Measurements from ENCODE around the gene NSFL1C. TPM values are rescaled to one million over a fixed set of nuclear protein-coding genes. Genes with fewer than 3 reads are reported as not detected.

Gene NSFL1C
- total and polyA plus RNA-seq, 2 of the 4 experiments (the other 2 are of a cell fraction): 33.0 to 40.3 TPM

DNA sequence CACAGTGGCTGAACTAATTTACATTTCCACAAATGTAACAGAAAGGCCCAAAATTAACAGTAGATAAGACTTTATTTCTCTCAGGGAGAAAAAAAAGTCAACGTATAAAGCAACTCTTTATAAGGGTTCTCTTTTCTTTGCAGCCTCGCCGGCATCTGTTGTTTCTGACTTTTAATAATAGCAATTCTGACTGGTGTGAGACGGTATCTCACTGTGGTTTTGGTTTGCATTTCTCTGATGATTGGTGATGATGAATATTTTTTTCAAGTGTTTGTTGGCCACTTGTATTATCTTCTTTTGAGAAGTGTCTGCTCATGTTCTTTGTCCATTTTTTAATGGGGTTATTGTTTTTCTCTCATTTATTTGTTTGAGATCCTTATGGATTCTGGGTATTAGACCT lies 46.6 kb downstream of the NSFL1C start:
- H2BK20ac ChIP-seq (ENCODE audit: low read depth, low read length): no peak overlapping the region
- H3K14ac ChIP-seq (replicated peaks; ENCODE audit: low read depth, low read length): no peak overlapping the region
- no peak overlapping the region for H2AK9ac ChIP-seq (replicated peaks; ENCODE audit: low read depth, low read length, poor library complexity)
- ATAC-seq (ENCODE audit: low read depth) (no peak), DNase-seq (no peak)
- no peak overlapping the region for H4K91ac ChIP-seq (ENCODE audit: insufficient read depth, low read depth, low read length)
- CTCF ChIA-PET: no interaction called here
- no CpG with 5 or more reads among the region's 4 CpGs for WGBS, 2 experiments (ENCODE audit: extremely low coverage in 2 of 2, insufficient read length in 1 of 2)
- H3K56ac ChIP-seq (ENCODE audit: extremely low read depth, insufficient read depth, low read length): no peak overlapping the region
- TF ChIP-seq, protein P1, sequence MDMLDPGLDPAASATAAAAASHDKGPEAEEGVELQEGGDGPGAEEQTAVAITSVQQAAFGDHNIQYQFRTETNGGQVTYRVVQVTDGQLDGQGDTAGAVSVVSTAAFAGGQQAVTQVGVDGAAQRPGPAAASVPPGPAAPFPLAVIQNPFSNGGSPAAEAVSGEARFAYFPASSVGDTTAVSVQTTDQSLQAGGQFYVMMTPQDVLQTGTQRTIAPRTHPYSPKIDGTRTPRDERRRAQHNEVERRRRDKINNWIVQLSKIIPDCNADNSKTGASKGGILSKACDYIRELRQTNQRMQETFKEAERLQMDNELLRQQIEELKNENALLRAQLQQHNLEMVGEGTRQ (IDR thresholded peaks at IDR 0.05; ENCODE audit: low read depth, low read length): no peak
- TF ChIP-seq SMC3 (IDR thresholded peaks at IDR 0.05; ENCODE audit: low read depth, low read length): no peak
- no peak for TF ChIP-seq RAD21 (IDR thresholded peaks at IDR 0.05; ENCODE audit: low read length)
- TF ChIP-seq FOS (IDR thresholded peaks at IDR 0.05; ENCODE audit: low read depth, low read length): no peak
- TF ChIP-seq BHLHE40 (IDR thresholded peaks at IDR 0.05; ENCODE audit: low read depth, low read length): no peak
- TF ChIP-seq POLR2A (IDR thresholded peaks at IDR 0.05; ENCODE audit: low read depth, low read length): no peak
- no peak for TF ChIP-seq MAZ (IDR thresholded peaks at IDR 0.05; ENCODE audit: borderline replicate concordance, low read depth, low read length)
- no peak for TF ChIP-seq MXI1 (IDR thresholded peaks at IDR 0.05; ENCODE audit: borderline replicate concordance, low read depth, low read length)
- no peak for TF ChIP-seq RCOR1 (IDR thresholded peaks at IDR 0.05; ENCODE audit: insufficient replicate concordance, low read length)
- TF ChIP-seq, protein P2, sequence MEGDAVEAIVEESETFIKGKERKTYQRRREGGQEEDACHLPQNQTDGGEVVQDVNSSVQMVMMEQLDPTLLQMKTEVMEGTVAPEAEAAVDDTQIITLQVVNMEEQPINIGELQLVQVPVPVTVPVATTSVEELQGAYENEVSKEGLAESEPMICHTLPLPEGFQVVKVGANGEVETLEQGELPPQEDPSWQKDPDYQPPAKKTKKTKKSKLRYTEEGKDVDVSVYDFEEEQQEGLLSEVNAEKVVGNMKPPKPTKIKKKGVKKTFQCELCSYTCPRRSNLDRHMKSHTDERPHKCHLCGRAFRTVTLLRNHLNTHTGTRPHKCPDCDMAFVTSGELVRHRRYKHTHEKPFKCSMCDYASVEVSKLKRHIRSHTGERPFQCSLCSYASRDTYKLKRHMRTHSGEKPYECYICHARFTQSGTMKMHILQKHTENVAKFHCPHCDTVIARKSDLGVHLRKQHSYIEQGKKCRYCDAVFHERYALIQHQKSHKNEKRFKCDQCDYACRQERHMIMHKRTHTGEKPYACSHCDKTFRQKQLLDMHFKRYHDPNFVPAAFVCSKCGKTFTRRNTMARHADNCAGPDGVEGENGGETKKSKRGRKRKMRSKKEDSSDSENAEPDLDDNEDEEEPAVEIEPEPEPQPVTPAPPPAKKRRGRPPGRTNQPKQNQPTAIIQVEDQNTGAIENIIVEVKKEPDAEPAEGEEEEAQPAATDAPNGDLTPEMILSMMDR (conservative IDR thresholded peaks at IDR 0.05; ENCODE audit: low read depth, low read length): no peak
- no peak for TF ChIP-seq NFE2L2 (IDR thresholded peaks at IDR 0.05; ENCODE audit: low read depth, low read length)
- TF ChIP-seq MAFK (IDR thresholded peaks at IDR 0.05; ENCODE audit: low read depth, low read length): no peak
- no peak for TF ChIP-seq CHD1 (IDR thresholded peaks at IDR 0.05; ENCODE audit: low read depth, low read length)
- H3K4me2 ChIP-seq (ENCODE audit: low read depth, low read length): no peak overlapping the region
- no peak overlapping the region for H2AK5ac ChIP-seq (ENCODE audit: low read depth, low read length)
- no peaks in the 10 kb centered on the region for H4K20me1 ChIP-seq (ENCODE audit: insufficient read depth, low read length)
- H3K9ac ChIP-seq (ENCODE audit: low read depth, low read length): no peak overlapping the region
- H3K27ac ChIP-seq (ENCODE audit: insufficient read depth, low read length): no peak overlapping the region
- H2BK120ac ChIP-seq (ENCODE audit: low read depth, low read length): no peak overlapping the region
- H3K4ac ChIP-seq (ENCODE audit: low read depth, low read length): no peak overlapping the region
- in situ Hi-C loops (cut with MboI; ENCODE audit: low sequenced_read_pairs): no loop called here
- no peaks in the 10 kb centered on the region for H3K9me3 ChIP-seq (ENCODE audit: control insufficient read depth, insufficient read depth, low read length)
- H4K5ac ChIP-seq (ENCODE audit: low read depth, low read length): no peak overlapping the region
- H3K79me1 ChIP-seq (ENCODE audit: low read depth in 1 of 2, low read length in 2 of 2): peaks cover 0 to 10% of the 10 kb centered on the region in 2 experiments; a peak in 1 of 4 replicates
- no peak overlapping the region for H4K8ac ChIP-seq (ENCODE audit: low read depth in 2 of 2, low read length in 2 of 2)
- BruUV-seq (replicated peaks): no TSS peak
- H3K36me3 ChIP-seq (ENCODE audit: control insufficient read depth, insufficient read depth, low read length): no peaks in the 10 kb centered on the region
- H3K27me3 ChIP-seq (ENCODE audit: control insufficient read depth, insufficient read depth, low read length): no peaks in the 10 kb centered on the region
- no peak overlapping the region for H3K18ac ChIP-seq (ENCODE audit: low read depth, low read length)
- no peak overlapping the region for H2BK15ac ChIP-seq (ENCODE audit: low read depth, low read length)
- dilution Hi-C loops (cut with HindIII; ENCODE audit: low sequenced_read_pairs, unreplicated experiment): no loop called here
- intact Hi-C loops (cut with micrococcal nuclease): no loop called here
- H2AFZ ChIP-seq (replicated peaks; ENCODE audit: low read length, poor library complexity): no peak overlapping the region
- no peak overlapping the region for H3K4me3 ChIP-seq (ENCODE audit: insufficient read depth, low read depth, low read length)
- no peak overlapping the region for H3K23ac ChIP-seq (ENCODE audit: low read depth, low read length)
- H2BK5ac ChIP-seq (ENCODE audit: low read depth, low read length, poor library complexity, severe bottlenecking): no peak overlapping the region
- H3K4me1 ChIP-seq (ENCODE audit: control insufficient read depth, insufficient read depth, low read length): peaks cover 4% of the 10 kb centered on the region; the same call in 1 of the 2 replicates
- peaks cover 19% of the 10 kb centered on the region for H3K9me1 ChIP-seq (ENCODE audit: insufficient read depth, low read length)
- POLR2A ChIA-PET (ENCODE audit: unreplicated experiment): no interaction called here
